ENCODE measurements around the gene PTPRD. TPM values are rescaled to one million over a fixed set of nuclear protein-coding genes. Genes with fewer than 3 reads are reported as not detected.
A peak's percentile ranks its signal among the peaks of the same experiment; 100 is the strongest.

Gene PTPRD
- total RNA-seq, 1 donor = 26.3 TPM

DNA sequence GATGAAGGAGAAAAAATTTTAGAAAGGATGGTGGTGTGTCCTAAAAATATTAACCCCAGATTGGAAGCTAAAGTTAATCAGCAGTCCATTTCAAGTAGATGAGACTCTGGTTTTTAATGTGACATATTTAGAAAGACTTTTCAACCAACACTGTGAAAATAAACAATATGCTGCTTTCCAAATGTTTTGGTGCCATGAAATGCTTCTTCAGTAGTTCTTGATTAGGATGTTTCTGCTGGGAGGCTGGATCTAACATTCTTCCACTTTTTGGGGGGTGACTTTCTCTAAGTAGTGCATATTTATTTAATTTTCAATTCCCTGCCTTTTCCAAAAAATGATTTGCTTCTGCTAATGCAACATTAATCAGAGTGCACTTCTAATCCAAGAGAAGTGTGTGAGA lies 2219.9 kb downstream of the PTPRD start:
- TF ChIP-seq, protein P1, sequence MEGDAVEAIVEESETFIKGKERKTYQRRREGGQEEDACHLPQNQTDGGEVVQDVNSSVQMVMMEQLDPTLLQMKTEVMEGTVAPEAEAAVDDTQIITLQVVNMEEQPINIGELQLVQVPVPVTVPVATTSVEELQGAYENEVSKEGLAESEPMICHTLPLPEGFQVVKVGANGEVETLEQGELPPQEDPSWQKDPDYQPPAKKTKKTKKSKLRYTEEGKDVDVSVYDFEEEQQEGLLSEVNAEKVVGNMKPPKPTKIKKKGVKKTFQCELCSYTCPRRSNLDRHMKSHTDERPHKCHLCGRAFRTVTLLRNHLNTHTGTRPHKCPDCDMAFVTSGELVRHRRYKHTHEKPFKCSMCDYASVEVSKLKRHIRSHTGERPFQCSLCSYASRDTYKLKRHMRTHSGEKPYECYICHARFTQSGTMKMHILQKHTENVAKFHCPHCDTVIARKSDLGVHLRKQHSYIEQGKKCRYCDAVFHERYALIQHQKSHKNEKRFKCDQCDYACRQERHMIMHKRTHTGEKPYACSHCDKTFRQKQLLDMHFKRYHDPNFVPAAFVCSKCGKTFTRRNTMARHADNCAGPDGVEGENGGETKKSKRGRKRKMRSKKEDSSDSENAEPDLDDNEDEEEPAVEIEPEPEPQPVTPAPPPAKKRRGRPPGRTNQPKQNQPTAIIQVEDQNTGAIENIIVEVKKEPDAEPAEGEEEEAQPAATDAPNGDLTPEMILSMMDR (IDR thresholded peaks at IDR 0.05; ENCODE audit: insufficient read depth, low read depth, low read length) = no peak
- no peak overlapping the region for H3K4me3 ChIP-seq (ENCODE audit: low read depth, low read length)
- no peak for DNase-seq (ENCODE audit: low read depth)

DNA sequence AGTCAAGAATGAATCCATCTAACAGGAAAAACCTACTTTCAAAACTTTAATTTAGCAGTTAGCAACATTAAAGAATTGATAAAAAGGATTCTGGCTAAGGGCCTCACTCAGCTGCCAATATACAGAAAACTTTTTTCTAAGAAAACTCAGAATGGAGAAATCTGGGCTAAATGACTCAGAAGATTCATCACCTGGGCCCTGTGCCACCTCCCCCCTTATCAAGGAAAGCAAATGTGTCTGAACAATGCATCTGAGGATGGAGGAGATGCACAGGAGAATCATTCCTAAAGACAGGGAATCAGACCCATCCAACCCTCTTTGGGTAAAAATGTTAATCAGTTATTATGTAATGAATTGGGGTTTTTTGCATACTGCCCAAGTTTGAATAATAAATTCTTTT lies 2221.2 kb downstream of the PTPRD start:
- no peak for DNase-seq (ENCODE audit: low read depth)
- H3K4me3 ChIP-seq (ENCODE audit: low read depth, low read length) = no peak overlapping the region
- TF ChIP-seq, protein P1 (IDR thresholded peaks at IDR 0.05; ENCODE audit: insufficient read depth, low read depth, low read length) = no peak

DNA sequence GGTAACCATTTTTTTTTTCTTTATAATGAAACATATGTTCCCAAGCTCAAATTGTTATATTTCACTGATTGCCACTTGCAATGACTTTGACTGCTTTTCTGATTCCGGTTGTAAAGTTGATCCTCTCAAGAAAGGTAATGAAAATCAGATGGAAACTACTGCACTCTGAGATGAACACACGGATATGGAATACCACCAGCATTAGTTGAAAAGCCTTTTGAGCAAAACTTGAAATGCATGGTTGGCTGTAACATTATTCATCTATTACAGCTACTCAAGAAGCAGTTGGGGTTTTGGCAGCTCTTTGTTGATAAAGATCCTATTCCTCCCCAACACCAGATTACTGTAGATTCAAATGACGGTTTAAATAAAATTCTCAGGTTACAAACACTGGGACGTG lies 2221.7 kb downstream of the PTPRD start:
- no peak overlapping the region for H3K4me3 ChIP-seq (ENCODE audit: low read depth, low read length)
- DNase-seq (ENCODE audit: low read depth) = no peak
- TF ChIP-seq, protein P1 (IDR thresholded peaks at IDR 0.05; ENCODE audit: insufficient read depth, low read depth, low read length) = no peak

DNA sequence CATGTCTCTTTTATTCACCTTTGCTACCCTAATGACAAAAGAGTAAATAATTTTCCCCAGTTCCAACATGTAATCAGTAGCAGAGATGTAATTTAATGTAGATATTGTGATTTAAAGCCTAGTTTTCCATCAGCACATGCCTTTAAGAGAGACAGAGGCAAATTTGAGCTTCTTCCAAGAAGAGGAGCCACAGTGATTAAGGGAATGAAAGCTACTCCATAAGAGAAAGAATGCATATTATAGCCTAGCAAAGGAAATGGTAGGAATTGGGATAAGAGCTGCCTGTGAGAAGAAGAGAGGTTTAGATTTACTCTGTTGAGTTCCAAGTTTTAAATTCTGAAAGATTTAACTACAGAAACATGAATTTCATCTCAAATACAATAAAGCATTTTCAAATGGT lies 2222.2 kb downstream of the PTPRD start:
- DNase-seq (ENCODE audit: low read depth) = no peak
- TF ChIP-seq, protein P1 (IDR thresholded peaks at IDR 0.05; ENCODE audit: insufficient read depth, low read depth, low read length) = no peak
- no peak overlapping the region for H3K4me3 ChIP-seq (ENCODE audit: low read depth, low read length)

DNA sequence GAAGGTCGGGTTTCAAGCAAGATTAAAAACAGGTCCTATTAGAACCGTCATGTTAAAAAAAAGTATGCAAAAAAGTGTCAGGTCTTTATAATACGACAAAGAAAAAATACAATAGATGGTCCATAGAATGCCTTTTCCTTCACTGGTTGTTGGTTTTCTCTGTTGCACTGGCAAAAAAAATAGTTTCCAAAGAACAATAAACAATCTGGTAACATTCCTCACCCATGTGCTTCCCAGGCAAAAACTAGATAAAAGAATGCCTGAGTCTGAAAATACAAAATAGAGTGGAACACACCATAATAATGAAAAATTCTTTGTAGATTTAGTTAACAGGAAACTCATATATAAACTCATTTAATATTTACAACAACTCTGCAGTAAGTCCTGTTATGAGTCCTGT lies 2223.3 kb downstream of the PTPRD start:
- DNase-seq (ENCODE audit: low read depth) = no peak
- H3K4me3 ChIP-seq (ENCODE audit: low read depth, low read length) = no peak overlapping the region
- TF ChIP-seq, protein P1 (IDR thresholded peaks at IDR 0.05; ENCODE audit: insufficient read depth, low read depth, low read length) = no peak

DNA sequence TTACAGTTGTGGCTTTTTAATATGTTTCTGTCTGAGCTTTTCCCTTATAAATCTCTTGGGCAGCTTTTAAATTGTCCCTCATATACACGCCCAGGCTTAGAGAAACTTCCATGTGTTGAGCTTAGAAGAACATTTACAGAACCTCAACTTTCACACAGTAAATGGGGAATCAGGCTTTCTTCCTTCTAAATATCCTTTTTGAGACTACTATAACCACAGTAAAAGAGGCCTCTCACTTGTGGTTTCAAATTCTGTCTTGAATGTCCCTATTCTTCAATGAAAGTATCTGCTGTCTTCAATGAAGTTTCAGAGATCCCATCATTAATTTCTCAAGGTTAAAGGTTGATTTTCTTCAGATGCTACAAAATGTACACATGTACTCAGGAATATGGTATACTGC lies 2224.7 kb downstream of the PTPRD start:
- DNase-seq (ENCODE audit: low read depth) = no peak
- H3K4me3 ChIP-seq (ENCODE audit: low read depth, low read length) = no peak overlapping the region
- TF ChIP-seq, protein P1 (IDR thresholded peaks at IDR 0.05; ENCODE audit: insufficient read depth, low read depth, low read length) = no peak

DNA sequence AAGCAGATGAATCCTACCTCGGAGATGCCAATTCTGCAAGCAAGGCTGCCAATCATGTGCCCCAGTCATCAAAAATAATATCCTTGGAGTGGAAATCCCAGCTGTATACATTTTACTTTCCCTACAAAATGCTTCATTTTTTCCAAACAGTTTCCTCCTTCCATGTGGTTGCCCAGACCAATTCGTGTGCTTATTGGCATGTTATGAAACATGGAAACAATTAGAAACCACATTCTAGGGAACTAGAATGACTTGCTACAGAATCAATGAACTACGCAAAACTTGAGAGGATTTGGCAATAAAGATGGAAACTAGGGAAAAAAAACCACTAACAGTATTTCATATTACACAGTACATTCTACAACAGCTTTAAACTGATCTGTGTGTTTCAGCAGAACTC lies 2228.7 kb downstream of the PTPRD start:
- peak; percentile 2 for DNase-seq (ENCODE audit: low read depth)
- TF ChIP-seq, protein P1 (IDR thresholded peaks at IDR 0.05; ENCODE audit: insufficient read depth, low read depth, low read length) = no peak
- H3K4me3 ChIP-seq (ENCODE audit: low read depth, low read length) = no peak overlapping the region

Data from fibroblast of villous mesenchyme (primary cell).